ENCODE data around the gene SHQ1. TPM values are rescaled to one million over a fixed set of nuclear protein-coding genes. Genes with fewer than 3 reads are reported as not detected.
"Not testable (repeated sequence)": the region's sequence is repeated elsewhere in the genome, so short reads cannot be mapped to it uniquely, and the experiment has no call there.

Gene SHQ1
- total RNA-seq, 2 donors from 2014 or later: 16.2 to 21.8 TPM

DNA sequence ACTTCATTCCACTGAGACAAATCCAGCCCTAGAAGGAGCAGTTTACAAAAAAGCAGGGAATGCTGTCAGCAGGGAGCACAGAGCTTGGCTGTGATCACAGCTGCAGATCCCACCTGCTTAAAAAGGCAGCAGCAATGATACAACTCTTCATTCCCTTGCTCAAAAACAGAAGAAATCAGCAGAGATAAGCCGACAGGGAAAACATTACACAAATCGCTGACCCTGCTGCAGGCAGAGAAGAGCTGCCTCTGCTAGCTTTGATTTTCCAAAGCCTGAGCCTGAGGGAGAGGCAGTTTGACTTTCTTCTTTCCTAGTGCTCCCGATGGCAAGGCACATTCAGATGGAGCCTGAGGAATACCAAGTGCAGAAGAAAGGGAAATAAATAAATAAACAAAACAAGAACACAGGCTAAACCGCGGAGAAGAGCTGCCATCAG is 80.2 kb downstream of the SHQ1 start:
- DNase-seq (no peak), ATAC-seq (no peak)
- intact Hi-C loops (cut with DNase I): no loop called here

DNA sequence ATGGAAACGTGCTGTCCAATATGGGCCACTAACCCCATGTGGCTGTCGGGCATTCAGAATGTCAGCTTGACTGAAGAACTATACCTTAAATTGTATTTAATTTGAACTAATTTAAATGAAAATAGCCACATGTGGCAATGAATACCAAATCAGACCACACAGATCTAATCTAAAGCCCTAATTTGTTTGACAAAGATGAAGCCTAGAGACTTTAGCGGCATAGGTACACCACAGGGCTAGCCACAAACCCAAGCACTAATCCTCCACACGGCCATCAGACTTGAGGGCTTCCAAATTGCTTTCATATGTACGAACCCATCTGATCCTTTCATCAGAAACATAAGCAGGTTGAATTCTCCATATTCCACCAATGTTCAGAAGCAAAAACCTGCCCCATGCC is 81.4 kb downstream of the SHQ1 start:
- ATAC-seq: no peak
- intact Hi-C loops (cut with DNase I): no loop called here
- DNase-seq: no peak

DNA sequence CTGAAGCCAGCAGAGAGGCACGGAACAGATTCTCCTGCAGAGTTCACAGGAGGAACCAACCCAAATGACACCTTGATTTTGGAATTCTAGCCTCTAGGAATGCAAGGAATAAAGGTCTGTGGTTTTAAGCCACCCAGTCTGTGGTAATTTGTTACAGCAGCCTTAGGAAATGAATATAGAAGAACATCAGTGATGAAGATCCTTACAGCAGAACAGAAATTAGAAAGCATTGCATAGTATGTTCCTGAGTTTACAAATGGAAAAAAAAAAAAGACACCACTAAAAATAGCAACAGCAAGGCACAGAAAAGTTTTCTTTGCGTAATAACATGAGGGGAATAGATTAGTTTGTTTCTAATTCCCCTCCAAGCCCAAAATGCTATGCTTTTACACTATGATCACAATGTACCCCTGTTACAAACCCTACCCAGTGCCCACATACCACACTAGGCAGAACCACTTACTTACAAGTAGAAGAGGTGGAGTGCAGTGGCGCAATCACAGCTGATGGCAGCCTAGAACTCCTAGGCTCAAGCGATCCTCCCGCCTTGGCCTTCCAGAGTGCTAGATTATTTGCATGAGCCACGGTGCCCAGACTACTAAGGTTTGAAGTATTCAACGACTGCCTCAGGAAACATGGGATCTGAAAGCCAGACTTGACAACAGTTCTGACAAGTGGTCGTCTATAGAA is 84.3 kb downstream of the SHQ1 start:
- DNase-seq (no peak), ATAC-seq (peak in 1 of 2 donors; percentile 32)
- intact Hi-C loops (cut with DNase I): no loop called here

DNA sequence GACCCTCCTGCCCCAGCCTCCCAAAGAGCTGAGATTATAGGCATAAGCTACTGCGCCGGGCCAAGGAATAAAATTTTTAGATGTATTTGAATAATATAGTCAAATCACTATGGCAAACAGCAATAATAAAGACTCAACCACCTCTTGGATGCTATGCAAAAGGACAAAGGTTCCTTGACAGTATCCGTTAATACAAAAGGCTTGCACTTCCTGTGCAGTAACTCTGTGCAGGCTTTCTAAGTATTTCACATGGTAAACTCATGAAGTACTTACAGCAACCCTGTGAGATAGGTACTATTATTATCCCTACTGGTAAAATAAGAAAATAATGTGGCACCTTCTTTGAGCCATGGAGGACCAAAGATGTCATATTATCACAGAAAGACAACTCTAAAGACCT is 86.8 kb downstream of the SHQ1 start:
- intact Hi-C loops (cut with DNase I): no loop called here
- no peak for DNase-seq
- ATAC-seq: no peak

DNA sequence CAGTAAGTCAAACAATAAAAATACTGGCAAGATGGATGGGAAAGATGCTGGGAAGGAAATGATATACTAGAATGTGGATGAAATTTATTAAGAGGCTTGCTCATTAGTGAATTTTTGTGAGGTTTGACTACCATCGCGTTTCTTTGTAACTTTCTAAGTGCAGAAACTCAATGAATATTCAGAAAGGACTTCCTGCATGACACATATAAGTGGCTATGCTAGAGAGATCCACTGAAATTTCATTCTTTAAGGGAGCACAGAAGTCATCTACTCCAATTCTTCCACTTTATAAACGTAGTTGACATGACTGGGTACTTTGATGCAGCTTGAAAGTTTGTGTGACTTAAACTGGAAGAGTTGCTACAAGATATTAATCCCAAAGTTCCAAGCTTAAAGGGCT is 88.0 kb downstream of the SHQ1 start:
- intact Hi-C loops (cut with DNase I): no loop called here
- DNase-seq (no peak), ATAC-seq (no peak)

DNA sequence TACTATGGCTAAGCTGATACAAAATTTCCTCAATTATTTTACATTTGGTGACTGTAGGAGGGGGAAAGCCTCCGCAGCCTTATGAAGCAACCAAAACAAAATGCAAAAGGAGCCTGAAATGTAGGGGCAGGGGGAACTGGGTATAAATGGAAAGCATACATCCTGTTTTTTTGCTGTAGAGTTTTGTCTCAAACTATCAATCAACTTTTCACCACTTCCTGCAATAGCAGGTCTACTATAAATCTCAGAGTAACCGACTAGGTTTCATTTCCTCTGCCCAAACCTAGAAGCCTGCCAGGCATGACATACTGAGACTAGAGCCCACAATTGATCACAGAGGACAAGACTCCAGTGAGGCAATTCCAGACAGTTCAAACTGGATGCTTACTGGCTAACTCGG is 91.3 kb downstream of the SHQ1 start:
- intact Hi-C loops (cut with DNase I): no loop called here

DNA sequence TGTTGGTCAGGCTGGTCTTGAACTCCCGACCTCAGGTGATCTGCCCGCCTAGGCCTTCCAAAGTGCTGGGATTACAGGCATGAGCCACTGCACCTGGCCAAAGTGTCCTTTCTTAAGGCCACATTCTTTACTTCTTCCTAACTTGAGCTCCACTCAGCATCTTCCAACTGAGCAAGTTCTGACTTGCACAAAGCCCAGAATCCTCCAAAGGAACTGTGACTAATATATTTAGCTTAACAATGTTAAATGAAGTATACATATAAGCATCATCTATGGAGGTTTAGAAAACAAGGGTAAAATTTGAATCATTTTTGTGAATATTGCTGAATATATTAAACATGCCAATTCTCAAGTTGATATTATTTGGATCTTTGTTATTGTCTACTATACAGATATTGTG is 93.7 kb downstream of the SHQ1 start:
- DNase-seq (no peak), ATAC-seq (no peak)
- intact Hi-C loops (cut with DNase I): no loop called here

More for the DNA sequence above, 91.3 kb downstream of the SHQ1 start:
- DNase-seq (no peak), ATAC-seq (peak; percentile 32 to 61)

DNA sequence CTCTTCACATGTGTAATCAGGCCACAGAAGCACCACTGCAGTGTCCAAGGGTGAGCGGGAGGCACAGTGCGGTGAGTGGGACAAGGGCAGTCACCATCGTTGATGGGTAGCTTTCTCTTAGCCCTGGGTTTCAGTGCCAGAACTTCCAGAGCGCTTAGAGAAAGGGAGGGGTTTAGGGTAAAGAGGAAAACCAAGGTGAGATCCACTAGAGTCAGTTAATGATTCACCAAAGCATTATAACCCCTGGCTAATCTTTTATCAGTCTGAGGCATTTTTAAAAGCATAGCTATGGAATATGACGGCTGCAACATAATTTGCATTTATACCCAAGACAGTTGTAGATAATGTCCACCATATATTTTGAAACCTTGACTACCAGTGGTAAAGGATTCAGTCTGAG is 94.8 kb downstream of the SHQ1 start:
- intact Hi-C loops (cut with DNase I): no loop called here
- ATAC-seq (no peak), DNase-seq (no peak)

DNA sequence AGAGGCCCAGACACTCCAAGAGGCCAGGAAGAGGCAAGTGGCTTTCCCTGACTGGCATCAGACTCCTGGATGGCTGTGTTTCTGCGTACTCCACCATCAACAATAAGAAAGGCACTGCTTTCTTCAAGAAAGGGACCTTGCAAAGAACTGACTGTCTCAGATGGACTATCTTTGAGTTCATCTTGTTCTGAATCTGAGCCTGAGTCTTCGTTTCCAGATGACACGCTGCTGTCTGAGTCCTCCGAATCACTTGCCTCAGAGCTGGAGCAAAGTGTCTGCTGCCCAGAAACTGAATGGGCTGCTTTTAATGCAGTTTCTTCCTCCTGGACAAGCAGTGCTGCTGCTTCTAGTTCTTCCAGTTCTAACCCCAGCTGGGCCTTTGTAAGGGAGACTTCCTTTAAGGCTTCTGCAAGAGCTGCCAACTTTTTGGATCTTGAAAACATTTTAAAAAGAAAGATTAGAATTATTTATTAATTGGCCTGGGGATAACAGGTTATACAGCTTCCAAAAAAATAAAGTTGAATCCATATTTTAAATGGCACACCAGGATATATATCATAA is 97.8 kb downstream of the SHQ1 start:
- intact Hi-C loops (cut with DNase I): no loop called here
- DNase-seq: no peak
- no peak for ATAC-seq

DNA sequence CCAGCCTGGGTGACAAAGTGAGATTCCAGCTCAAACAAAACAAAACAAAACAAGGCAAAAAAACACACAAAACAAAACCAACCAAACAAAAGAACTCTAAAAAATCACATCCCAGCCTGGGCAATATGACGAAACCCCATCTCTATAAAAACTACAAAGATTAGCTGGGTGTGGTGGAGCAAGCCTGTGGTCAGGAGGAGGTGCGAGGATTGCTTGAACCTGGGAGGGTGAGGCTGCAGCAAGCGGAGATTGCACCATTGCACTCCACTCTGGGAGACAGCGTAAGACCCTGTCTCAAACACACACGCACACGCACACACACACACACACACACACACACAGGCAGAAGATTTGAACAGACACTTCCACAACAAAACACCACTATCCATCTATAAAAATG is 99.6 kb downstream of the SHQ1 start:
- DNase-seq (no peak), ATAC-seq (no peak)
- intact Hi-C loops (cut with DNase I): no loop called here

DNA sequence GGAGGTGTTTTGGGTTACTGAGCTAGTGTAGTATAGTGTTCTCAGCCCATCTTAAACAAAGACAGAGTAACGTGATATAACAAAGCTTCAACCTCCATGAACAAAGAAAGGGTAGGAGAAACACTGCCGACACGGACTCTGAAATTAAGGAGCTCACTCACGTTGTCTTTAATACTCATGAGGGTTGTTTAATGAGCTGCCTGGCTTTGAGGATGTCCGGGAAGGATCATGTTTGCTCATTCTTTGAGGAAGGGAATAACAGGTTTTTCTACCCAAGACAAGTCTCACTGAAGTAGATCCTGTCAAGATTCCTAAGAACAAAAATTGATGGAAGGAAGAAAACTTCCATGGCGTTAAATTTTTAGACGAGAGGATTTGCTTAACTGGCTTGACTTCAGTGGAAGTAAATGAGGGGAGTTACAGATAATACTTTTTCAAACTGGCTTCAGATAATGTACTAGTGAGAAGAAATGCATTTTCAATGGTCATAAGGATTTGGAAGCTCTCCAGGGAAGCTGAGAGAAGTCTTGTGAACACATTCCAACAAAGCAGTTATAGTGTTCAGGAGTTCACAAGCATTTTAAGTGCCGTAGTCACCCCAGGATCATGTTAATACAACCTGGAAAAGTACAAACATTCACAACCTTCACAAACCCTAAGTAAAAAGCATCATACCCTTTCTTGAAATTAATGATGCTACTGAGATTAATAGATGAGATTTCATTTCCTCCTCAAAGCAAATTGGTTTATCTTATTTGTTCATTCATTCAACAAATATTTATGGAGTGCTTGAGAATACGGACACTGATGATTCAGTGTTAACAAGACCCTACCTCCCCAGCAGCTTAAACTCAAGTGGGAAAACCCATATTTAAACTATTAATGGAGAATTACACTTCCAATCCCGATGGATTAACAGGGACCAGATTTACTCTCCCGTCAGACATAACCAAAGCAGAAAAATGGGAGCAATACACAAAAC is 101.5 kb downstream of the SHQ1 start:
- intact Hi-C loops (cut with DNase I): no loop called here
- no peak for ATAC-seq
- DNase-seq: no peak

DNA sequence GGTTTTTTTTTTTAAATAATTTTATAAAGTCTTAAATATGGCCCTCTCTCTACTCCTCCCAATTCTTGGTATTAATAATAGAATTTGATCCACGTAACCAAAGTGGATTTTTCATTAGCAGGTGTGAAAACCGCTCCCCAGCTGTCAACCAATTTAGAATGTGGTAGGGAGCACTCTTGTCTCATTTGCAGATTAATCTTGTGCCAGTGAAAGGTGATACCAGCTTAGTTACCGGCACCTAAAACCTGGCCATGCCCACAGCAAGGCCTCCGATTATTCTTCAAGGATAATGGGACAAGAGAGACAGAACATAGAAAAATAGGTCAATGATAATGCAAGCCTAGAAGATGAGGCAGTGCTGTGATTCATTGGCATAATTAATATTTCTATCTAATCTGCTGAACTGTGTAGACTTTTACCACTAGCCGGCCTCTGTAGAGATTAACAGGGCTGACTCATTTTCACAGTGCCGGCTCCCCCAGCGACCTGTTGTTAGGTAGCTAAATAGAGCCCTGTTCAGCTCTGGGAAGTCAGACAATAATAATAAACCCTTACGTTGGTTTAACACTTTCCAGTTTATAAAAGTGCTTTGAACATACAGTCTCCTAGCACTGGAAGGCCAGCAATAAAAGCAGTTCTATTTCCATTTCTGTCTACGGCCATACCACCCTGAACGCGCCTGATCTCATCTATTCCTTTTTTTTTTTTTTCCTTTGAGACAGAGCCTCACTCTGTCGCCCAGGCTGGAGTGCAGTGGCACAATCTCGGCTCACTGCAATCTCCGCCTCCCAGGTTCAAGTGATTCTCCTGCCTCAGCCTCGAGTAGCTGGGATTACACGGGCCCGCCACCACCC is 102.9 kb downstream of the SHQ1 start:
- intact Hi-C loops (cut with DNase I): no loop called here
- no peak for DNase-seq
- peak; percentile 57 to 96 for ATAC-seq

DNA sequence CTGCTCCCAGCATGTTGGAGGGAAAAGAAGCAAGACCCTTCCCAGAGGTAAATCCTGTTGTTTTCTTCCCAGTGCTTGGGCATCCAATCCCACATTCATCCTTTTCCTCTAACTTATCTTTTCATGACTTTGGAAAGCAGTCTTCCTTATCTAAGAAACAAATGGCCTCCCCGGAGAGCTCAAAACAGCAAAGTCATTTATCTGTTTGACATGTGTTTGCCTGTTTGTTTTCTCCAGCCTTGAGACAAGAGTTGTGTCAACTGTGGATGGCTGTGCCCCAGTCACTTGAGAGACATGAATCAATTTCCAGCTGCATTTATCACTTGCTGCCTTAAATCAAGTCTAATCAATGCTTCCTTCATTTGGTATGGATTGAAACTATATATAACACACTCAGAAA is 103.9 kb downstream of the SHQ1 start:
- no peak for DNase-seq
- intact Hi-C loops (cut with DNase I): no loop called here
- no peak for ATAC-seq

DNA sequence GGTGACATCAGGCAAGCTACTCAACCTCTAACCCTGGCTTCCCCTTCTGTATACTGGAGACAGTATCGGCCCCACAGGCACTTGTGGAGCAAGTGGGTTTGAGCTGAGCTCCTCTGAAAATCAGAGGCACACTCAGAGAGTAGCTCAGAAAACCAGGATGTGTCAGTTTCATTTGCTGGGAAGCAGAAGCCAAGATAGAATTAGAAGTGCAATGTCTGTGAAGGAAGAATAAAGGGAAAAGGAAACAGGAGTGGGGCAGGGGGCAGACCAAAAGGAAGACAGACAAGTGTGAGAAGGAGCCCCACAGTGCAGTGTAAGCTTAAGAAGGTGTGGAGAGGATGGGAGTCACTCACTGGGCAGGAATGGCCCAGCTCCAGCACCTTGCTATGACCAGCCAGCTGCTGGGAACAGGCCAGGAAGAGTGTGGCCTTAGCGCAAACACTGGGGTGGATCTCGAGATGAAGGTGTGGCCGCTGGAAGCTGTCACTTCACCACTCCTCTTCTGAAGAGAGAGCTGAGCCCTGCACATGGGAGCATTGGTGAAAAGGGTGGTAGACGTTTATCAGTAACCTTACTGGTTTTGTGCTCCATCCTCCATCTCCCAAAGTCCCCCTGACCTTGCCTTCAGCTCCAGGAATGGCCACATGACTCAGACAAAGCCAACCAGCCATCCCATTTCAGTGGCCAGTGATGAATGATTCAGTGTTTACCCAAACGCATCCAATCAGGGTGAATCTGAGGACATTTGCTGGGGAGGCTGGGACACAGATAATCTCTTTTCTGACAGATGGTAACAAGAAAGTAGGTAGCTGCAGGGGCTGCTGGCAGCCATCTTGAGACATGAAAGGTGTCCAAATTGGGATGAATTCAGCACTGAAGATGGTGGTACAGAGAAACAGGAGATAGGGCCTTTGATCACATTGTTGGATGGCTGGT is 108.4 kb downstream of the SHQ1 start:
- no peak for DNase-seq
- peak in 1 of 2 donors; percentile 48 for ATAC-seq
- intact Hi-C loops (cut with DNase I): no loop called here

DNA sequence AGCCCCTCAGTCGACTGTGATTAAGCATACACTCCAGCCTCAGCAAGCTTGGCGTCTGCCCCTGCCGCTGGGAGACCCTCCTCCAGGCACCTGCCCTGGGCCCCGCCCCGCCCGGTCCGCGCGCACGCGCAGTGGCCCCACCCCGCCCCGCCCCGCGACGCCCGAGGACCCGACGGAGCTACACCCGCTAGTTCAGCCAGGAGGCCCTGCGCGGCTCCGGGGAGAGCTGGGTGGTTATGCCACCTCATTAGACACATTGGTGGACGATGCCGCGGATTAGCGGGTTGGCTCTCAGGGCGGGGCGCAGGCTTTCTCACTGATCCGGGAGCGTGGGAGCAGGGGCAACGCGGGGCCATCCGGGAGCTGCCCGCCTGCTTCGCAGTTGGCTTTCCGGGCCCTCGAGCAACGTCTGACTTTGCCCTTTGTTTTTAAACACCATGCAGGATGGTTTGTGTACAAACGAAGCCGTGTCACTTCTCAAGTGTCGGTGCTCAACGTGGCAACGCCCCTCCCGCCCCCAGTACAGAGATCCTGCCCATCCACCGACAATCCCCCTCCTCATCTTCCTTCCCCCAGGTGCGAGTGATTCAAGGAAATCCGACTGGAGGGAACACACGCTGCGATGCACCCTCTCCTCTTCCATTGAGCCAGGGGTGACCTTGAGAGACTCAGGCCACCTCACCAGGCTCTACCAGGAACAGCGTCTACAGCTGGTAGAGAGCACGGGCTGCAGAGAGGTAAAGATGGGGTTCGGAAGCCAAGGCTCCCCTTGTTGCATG is 109.3 kb downstream of the SHQ1 start:
- ATAC-seq (peak; percentile 91 to 92), DNase-seq (peak; percentile 51)

DNA sequence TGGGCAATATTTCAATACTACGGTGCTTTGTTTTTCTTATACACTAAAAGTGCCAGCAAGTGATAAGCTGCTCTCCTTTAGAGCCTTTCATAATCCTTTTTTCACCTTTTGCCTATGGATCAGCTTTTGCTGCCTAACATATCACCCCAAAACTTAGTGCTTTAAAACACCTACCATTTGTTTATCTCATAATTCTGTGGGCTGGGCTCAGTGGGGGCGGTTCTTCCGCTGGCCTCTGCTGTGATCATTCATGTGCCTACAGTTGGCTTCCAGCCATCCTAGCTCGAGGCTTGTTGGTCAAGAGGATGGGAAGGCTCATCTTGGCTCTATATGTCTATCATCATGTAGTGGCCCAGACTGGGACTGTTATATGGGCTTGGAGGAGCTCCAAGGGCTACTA is 113.2 kb downstream of the SHQ1 start:
- intact Hi-C loops (cut with DNase I); ATAC-seq; DNase-seq: not testable (repeated sequence)

More for the DNA sequence above, 109.3 kb downstream of the SHQ1 start:
- intact Hi-C loops (cut with DNase I): no loop called here

DNA sequence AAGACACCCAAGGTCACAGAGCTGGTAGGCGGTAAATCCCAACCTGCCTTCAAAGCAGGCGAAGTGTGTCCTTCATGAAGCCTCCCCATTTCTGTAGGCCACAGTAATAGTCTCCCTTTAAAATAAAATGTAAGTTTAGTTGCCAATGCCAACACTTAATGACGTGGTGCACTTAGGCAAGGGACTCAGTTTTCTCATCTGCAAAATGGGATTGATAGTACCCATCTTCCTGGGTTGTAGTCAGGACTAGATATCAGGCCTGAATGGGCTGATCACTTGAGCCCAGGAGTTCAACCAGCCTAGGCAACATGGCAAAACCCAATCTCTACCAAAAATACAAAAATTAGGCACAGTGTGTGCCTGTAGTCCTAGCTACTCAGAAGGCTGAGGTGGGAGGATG is 114.6 kb downstream of the SHQ1 start:
- no peak for DNase-seq
- intact Hi-C loops (cut with DNase I): no loop called here

More for the DNA sequence above, 114.6 kb downstream of the SHQ1 start:
- ATAC-seq: no peak

Data from left cardiac atrium (tissue), 4 donors.